Adrenal gland (tissue), 5 donors: ENCODE results near the gene DYNC1LI1.

Experiments used
- CTCF ChIP-seq, 6 experiments: fragments of 450-650 bp in 4 of 6; fragments of 200-600 bp in 2 of 6; sonication (generic) in 1 of 6; IDR thresholded peaks; 1 replicate in 5 of 6; 2 replicates in 1 of 6; pipeline versions ENCODE4 v1.5.1 to v1.8.0; 2016 to 2021; ENCODE audit warnings: antibody characterized with exemption in 6 of 6, mild to moderate bottlenecking in 2 of 6, moderate library complexity in 1 of 6
- POLR2A ChIP-seq, 2 donors: fragments of 450-650 bp; IDR thresholded peaks; one replicate each; pipeline ENCODE4 v1.6.1; 2017; ENCODE audit warnings: antibody characterized with exemption in 2 of 2, mild to moderate bottlenecking in 2 of 2, moderate library complexity in 1 of 2
- donor health status: DM: no; HTN: no; CAD: no.

GRCh38 chr3:32596909-32597369 lies 26.3 kb upstream of the DYNC1LI1 start:
- no peak for TF ChIP-seq POLR2A (IDR thresholded peaks at IDR 0.05)
- no peak for TF ChIP-seq CTCF (IDR thresholded peaks at IDR 0.05)
